NCI-H1436 (cell line): ENCODE data around the gene P4HA1.
"Not testable (repeated sequence)": the region's sequence is repeated elsewhere in the genome, so short reads cannot be mapped to it uniquely, and the experiment has no call there.

Experiments used
- DNase-seq: peaks from one replicate; lab custom pipeline; 2025; lab: John Stamatoyannopoulos, UW

Gene P4HA1

DNA sequence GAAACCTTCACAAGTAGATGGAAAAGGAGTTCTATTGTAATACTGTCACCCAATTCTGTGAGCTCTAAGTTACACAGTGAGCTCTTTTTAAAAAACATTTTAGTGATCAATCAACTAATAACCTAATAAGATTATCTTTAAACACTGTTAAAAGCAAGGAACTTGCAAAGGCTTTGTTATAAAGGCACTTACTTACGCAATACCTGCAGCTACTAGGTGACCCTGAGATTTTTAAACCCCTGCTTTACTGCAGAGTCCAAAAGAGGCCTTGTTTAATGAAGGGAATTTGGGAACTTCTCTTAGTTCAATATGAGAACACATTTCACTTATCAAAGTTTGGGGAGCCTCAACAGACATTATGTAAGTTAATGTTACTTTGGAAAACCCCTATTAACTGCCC is 53.3 kb downstream of the P4HA1 start:
- DNase-seq, result no peak

DNA sequence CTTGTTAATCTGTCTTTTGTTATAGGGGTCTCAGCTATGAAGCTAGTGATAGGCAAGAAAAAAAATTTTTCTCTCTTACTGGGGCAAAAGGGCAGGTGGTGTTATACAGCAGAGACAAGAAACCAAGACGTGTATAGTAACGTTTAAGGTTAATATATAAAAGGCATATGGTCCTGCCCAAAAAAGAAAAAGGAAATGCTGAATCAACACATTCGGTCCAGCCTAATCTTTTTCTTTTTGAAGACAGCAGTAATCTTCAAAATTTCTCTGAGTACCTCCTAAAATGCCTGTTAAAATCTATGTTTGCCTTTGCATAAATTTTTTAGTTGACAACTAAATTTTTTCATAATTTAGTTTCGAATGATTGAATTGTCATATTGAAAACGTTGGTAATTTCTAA is 54.5 kb downstream of the P4HA1 start:
- DNase-seq, result no peak

DNA sequence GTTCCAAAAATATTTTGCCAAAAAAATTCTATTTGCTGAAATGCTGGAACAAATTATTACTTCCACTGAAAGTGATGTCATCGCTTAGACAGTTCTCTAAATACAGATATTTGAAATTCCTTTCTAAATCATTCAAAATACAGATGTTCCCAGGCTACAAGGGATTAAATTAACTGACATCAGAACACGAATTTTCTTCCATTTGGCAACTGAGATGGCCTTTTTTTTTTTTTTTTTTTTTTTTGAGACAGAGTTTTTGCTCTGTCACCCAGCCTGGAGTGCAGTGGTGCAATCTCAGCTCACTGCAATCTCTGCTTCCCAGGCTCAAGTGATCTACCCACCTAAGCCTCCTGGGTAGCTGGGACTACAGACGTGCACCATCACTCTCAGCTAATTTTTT is 57.0 kb downstream of the P4HA1 start:
- no peak for DNase-seq

DNA sequence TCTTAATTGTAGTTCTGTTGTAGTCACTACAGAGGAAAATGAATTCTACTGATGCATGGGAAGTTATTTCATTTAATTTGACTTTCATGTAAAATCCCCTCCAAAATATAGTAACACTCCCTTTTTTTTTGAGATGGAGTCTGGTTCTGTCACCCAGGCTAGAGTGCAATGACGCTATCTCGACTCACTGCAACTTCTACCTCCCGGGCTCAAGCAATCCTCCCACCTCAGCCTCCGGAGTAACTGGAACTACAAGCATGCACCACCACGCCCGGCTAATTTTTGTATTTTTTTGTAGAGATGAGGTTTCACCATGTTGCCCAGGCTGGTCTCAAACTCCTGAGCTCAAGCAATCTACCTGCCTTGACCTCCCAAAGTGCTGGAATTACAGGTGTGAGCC is 60.4 kb downstream of the P4HA1 start:
- not testable (repeated sequence) for DNase-seq

DNA sequence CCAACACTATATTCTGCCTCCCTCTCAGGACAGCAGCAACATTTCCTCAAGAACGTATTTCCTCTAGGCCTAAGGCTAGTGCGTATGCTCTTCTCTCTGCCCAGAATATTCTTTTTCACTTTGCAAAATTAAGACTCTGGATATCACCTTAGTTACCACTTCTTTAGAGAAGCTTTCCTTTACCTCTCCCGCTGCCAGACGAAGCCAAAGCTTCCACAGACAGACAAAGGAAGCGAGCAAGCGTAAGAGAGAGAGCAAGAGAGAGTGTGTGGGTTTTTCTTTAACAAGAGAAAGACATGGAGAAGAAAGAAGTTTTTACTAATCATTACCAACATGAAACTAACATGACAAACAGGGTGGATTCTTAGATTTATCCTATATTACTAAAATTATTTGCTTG is 64.1 kb downstream of the P4HA1 start:
- DNase-seq, result no peak

DNA sequence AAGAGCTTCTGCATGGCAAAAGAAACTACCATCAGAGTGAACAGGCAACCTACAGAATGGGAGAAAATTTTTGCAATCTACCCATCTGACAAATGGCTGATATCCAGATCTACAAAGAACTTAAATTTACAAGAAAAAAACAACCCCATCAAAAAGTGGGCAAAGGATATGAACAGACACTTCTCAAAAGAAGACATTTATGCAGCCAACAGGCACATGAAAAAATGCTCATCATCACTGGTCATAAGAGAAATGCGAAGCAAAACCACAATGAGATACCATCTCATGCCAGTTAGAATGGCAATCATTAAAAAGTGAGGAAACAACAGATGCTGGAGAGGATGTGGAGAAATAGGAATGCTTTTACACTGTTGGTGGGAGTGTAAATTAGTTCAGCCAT is 70.0 kb downstream of the P4HA1 start:
- DNase-seq, result not testable (repeated sequence)

DNA sequence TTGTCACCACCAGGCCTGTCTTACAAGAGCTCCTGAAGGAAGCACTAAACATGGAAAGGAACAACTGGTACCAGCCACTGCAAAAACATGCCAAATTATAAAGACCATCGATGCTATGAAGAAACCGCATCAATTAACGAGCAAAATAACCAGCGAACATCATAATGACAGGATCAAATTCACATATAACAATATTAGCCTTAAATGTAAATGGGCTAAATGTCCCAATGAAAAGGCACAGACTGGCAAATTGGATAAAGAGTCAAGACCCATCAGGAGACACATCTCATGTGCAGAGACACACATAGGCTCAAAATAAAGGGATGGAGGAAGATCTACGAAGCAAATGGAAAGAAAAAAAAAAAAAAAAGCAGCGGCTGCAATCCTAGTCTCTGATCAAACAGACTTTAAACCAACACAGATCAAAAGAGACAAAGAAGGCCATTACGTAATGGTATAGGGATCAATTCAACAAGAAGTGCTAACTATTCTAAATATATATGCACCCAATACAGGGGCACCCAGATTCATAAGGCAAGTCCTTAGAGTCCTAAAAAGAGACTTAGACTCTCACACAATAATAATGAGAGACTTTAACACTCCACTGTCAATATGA is 73.1 kb downstream of the P4HA1 start:
- DNase-seq, result not testable (repeated sequence)

DNA sequence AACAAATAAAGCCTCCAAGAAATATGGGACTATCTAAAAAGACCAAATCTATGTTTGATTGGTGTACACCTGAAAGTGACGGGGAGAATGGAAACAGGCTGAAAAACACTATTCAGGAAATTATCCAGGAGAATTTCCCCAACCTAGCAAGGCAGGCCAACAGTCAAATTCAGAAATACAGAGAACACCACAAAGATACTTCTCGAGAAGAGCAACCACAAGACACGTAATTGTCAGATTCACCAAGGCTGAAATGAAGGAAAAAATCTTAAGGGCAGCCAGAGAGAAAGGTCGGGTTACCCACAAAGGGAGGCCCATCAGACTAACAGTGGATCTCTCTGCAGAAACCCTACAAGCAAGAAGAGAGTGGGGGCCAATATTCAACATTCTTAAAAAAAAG is 73.7 kb downstream of the P4HA1 start:
- not testable (repeated sequence) for DNase-seq

DNA sequence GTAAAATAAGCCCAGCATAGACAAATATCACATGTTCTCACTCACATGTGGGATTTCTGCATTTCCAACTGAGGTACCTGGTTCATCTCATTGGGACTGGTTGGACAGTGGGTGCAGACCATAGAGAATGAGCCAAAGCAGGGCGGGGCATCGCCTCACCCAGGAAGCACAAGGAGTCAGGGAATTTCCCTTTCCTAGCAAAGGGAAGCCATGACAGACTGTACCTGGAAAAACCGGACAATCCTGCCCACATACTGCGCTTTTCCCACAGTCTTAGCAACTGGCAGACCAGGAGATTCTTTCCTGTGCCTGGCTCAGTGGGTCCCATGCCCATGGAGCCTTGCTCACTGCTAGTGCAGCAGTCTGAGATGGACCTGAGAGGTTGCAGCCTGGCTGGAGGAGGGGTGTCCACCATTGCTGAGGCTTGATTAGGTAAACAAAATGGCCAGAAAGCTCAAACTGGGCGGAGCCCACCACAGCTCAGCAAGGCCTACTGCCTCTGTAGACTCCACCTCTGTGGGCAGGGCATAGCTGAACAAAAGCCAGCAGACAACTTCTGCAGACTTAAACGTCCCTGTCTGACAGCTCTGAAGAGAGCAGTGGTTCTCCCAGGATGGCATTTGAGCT is 75.0 kb downstream of the P4HA1 start:
- DNase-seq, result not testable (repeated sequence)

DNA sequence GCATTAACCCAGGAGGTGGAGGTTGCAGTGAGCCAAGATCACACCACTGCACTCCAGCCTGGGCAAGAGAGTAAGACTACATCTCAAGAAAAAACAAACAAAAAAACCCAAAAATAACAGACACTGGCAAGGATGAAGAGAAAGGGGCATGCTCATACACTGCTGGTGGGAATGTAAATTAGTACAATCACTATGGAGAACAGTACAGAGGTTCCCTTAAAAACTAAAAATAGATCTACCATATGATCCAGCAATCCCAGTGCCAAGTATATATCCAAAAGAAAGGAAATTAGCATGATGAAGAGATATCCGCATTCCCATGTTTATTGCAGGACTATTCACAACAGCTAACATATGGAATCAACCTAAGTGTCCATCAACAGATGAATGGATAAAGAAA is 75.6 kb downstream of the P4HA1 start:
- no peak for DNase-seq

DNA sequence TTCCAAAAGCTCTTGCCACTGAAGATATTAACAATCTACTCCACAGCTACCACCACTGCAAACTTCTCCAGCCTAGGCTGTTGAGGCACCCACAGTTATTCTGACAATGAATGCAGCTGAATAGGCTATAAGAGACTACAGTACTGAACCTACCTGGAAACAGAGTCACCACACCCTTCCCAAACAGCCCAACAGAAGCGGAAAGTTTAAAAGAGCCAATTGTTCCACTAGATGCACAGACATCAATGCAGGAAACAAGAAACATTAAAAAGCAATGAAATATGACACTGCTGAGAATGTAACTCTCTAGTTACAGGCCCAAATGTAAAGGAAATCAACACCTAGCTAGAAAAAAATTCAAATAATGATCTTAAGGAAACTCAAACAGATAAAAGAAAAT is 77.6 kb downstream of the P4HA1 start:
- no peak for DNase-seq

DNA sequence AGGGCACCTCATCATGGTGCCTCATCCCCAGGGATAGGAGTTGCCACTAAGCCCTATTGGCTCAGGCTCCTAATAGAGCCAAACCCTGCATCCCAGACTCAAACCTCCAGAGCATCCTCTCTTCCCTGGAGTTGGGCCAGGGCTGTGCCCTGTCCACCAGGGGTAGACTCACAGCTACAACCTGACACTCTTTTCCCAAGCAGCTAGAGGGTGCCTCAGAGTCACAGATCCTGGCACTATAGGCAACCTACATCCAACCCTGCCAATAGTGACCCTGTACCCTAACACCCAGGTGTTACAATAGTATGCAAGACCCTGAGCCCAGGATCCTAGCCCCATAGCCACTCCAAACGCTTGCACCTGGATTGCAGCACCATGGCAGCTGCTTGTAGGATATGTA is 78.0 kb downstream of the P4HA1 start:
- no peak for DNase-seq

DNA sequence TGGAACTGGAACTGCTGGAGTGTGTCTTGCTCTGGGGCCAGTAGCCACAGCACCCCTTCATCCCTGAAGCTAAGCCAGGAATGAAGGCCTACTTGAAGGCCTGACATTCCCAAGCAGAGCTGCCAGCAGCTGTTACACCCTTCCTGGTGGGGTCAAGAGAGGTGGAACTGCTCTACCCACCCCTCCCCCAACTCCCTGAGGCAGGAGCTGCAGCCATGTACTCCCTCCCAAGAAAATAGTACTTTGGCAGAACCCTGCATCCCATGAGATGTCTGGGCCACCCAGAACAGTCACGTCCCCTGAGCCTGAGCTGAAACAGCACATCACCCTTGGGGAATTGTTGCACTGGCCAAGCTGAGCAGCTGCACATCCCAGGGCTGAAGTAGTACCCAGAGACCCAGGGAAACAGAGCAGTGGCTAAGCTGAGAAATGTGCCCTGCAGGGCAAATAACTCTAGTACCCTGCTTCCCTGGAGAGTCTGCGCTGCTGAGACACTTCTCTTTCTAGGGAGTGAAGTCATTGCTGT is 78.6 kb downstream of the P4HA1 start:
- no peak for DNase-seq

DNA sequence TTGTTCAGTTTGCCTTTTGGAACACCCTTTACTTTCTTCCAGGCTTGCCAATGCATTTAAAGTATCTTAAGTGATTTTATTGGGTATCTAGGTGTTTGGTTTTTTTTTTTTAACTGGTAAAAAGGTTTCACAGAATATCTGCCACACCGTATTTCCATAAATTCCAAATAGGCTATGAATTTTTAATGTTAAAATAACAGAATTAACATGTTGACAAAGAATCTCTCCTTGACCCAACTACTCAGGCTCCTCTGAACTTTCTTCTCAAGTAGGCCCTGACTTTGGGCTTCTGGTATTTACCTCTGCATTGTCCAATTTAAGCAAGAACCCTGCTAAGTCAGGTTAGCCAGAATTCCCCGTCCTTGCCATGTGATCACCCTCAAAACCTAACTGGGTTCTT is 80.9 kb downstream of the P4HA1 start:
- DNase-seq, result no peak

DNA sequence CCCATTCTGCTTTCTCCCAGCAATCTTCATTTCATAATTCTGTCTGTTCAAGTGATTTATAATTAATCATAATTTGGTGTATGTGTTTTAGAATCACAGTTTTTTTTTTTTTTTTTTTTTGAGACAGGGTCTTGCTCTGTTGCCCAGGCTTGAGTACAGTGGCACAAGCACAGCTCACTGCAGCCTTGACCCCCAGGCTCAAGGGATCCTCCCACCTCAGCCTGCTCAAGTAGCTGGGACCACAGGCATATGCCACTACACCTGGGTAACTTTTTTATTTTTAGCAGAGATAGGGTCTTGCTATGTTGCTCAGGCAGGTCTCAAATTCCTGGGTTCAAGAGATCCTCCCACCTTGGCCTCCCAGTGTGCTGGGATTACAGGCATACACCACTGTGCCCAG is 92.8 kb downstream of the P4HA1 start:
- DNase-seq, result no peak

DNA sequence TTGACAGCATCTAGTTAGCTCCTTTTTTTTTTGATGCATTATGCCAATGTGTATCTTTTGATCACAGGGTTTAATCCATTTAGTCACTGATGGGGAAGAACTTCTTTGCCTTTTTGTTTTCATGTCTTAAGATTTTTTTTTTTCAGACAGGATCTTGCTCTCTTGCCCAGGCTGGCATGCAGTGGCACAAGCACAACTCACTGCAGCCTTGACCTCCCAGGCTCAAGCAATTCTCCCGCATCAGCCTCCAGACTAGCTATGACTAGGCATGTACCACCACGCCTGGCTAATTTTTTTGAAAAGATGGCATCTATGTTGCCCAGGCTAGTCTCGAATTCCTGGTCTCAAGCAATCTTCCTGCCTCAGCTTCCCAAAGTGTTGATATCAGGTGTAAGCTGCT is 95.7 kb downstream of the P4HA1 start:
- no peak for DNase-seq

DNA sequence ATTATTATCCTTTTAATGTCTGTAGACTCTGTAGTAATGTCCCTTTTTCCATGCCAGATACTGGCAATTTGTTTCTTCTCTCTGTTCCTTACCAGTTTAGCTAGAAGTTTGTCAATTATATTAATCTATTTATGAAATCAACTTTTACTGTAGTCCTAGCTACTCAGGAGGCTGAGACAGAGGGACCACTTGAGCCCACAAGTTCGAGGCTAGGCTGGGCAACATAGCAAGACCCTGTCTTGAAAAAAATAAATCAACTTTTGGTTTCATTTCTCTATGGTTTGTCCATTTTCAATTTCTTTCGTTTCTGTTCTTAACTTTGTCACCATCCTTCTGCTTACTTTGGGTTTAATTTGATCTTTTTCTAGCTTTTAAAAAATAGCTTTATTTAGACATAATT is 99.6 kb downstream of the P4HA1 start:
- no peak for DNase-seq

DNA sequence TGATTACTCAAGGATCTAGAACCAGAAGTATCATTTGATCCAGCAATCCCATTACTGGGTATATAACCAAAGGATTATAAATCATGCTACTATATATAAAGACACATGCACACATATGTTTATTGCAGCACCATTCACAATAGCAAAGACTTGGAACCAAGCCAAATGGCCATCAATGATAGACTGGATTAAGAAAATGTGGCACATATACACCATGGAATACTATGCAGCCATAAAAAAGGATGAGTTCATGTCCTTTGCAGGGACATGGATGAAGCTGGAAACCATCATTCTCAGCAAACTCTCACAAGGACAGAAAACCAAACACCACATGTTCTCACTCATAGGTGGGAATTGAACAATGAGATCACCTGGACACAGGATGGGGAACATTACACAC is 101.2 kb downstream of the P4HA1 start:
- not testable (repeated sequence) for DNase-seq

DNA sequence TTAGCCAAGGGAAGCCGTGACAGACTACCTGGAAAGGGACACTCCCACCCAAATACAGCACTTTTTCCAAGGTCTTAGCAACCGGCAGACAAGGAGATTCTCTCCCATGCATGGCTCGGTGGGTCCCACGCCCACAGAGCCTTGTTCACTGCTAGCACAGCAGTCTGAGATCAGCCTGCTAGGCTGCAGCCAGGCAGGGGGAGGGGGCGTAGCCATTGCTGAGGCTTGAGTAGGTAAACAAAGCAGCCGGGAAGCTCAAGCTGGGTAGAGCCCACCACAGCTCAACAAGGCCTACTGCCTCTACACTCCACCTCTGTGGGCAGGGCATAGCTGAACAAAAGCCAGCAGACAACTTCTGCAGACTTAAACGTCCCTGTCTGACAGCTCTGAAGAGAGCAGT is 106.9 kb downstream of the P4HA1 start:
- DNase-seq, result not testable (repeated sequence)

DNA sequence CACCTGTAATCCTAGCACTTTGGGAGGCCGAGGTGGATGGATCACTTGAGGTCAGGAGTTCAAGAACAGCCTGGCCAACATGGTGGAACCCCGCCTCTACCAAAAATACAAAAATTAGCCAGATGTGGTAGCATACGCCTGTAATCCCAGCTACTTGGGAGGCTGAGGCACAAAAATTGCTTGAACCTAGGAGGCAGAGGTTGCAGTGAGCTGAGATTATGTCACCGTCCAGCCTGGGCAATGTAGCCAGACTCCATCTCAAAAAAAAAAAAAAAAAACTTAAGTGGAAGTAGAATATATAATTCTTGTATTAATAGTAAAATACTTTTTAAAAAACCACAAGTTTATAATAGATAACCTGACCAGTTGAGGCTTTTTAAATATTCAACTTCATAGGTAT is 112.0 kb downstream of the P4HA1 start:
- DNase-seq, result not testable (repeated sequence)

DNA sequence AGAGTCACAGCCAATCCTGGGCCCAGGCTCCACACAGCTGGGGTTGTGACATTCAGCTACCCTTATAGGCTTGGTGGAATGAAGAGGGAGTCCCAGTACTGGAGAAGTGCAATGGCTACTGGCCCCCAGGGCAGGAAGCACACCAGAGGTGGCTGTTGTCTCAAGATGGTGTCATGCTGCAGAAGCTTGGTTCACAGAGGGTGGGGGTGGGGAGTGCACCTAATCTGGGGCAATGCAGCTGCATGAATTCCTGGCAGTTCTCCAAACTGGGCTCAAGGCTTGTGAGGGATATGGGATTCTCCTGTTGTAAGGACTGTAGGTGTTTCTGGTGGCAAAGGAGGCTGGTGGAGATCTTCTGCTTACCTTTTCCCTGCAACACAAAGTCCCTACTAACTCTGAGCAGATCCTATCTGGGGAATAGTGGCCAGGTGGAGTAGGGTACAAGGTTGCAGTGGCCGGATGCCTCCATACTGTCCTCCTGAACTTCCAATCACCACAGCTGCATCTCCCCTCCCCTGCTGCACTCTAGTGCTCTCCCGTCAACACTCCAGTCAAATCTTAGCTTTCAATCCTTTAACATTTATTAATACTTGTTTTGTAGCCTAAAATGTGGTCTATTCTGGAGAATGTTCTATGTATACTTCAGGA is 114.7 kb downstream of the P4HA1 start:
- no peak for DNase-seq

DNA sequence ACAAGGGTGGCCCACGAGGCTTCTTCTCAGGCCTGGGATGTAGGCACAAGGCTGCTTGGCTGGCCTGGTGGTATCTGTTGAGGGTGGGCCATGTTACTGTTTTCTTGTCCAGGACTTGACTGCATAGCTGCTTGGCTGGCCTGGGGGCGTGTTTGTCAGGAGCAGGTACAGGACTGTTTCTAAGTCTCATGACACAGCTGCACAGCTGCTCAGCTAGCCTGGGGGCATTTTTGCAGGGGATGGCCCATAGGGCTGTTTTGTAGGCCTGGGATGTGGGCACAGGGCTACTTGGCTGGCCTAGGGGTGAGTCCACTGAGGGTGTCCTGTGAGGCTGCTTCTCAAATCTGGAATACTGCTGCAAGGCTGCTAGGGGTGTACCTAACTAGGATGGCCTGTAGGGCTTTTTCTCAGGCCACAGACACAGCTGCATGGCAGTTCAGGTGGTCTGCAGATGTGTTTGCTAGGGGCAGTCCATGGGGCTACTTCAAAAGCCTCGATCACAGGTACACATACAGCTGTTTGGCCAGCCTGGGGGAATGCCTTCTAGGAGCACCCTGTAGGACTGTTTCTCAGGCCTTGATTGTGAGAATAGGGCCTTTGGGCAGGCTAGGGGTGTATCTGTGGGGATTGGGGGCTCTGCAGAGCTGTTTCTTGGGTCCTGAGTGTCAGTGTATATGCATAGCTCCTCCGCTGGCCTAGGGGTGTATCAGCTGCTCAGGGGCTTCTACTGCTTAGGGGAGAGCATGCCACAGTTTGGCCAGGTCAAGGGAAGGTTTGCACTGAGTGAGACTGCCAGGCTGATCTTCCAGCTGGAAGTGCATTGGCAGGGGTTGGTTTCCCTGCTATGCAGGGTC is 115.4 kb downstream of the P4HA1 start:
- no peak for DNase-seq

DNA sequence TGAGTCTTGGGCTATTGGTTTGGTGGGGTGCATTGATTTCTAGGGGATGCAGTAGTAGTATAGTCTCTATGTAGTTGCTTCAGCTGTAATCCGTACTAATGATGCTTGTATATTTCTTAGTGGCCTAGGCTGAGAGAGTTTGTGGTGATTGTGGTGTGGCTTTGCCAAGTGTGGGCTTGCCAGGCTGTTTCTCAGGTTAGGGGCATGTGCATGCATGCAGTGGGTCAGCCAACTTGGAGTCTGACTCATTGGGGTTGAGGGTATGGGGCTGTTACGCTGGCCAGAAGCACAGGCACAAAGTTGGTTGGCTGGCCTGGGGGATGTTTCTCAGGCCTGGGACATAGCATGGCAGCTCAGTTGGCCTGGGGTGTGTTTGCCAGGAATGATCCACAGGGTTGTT is 116.3 kb downstream of the P4HA1 start:
- no peak for DNase-seq
